Stimulated activated CD4-positive, alpha-beta T cell treated with anti-CD3 and anti-CD28 coated beads, Interleukin-1b, Interleukin-23, amount 100 ng/mL, for 4 hours (primary cell): ENCODE results near the gene NXNL2.

Source experiments
- DNase-seq, 2 donors: peaks; one replicate each; pipeline ENCODE4 v3.0.0-alpha.2; 2020; ENCODE audit warnings: low read depth in 2 of 2

The NXNL2 gene

GRCh38 chr9:88531920-88532698 is 2.9 kb upstream of the NXNL2 start:
- no peak for DNase-seq

GRCh38 chr9:88533951-88534455 is 975 bp upstream of the NXNL2 start:
- no peak for DNase-seq

GRCh38 chr9:88535226-88536022 is 446 bp downstream of the NXNL2 start:
- DNase-seq, result no peak

GRCh38 chr9:88536023-88536324 is 996 bp downstream of the NXNL2 start:
- no peak for DNase-seq

GRCh38 chr9:88536951-88537760 is 2.2 kb downstream of the NXNL2 start:
- no peak for DNase-seq

- no peak for DNase-seq
These were observed 2.7 kb downstream of the NXNL2 start for GRCh38 chr9:88537761-88538091.

- DNase-seq, result no peak
These were observed 3.5 kb downstream of the NXNL2 start for GRCh38 chr9:88538311-88539085.

GRCh38 chr9:88539246-88539645 is 4.3 kb downstream of the NXNL2 start:
- DNase-seq, result no peak

GRCh38 chr9:88540251-88540763 is 5.3 kb downstream of the NXNL2 start:
- no peak for DNase-seq

- no peak for DNase-seq
These were observed 9.3 kb downstream of the NXNL2 start for GRCh38 chr9:88544245-88544644.

- no peak for DNase-seq
These were observed 16.7 kb downstream of the NXNL2 start for GRCh38 chr9:88551546-88552137.

- DNase-seq, result no peak
These were observed 18.4 kb downstream of the NXNL2 start for GRCh38 chr9:88553350-88553749.

GRCh38 chr9:88555268-88555980 is 20.4 kb downstream of the NXNL2 start:
- DNase-seq, result no peak

GRCh38 chr9:88559661-88560060 is 24.7 kb downstream of the NXNL2 start:
- no peak for DNase-seq

GRCh38 chr9:88567870-88568269 is 32.9 kb downstream of the NXNL2 start:
- DNase-seq, result no peak

GRCh38 chr9:88571419-88571818 is 36.4 kb downstream of the NXNL2 start:
- no peak for DNase-seq

GRCh38 chr9:88572684-88573083 is 37.7 kb downstream of the NXNL2 start:
- DNase-seq, result no peak

GRCh38 chr9:88574953-88575352 is 40.0 kb downstream of the NXNL2 start:
- DNase-seq, result no peak

- DNase-seq, result no peak
These were observed 42.5 kb downstream of the NXNL2 start for GRCh38 chr9:88577256-88578120.
